Panc1 (cell line): Measurements from ENCODE around the gene NCOA4.

Experiments used
- POLR2AphosphoS5 ChIP-seq: IDR thresholded peaks from 2 replicates; pipeline ENCODE4 v1.6.1; 2012; ENCODE audit warnings: mild to moderate bottlenecking, low read depth, low read length, moderate library complexity
- TCF7L2 ChIP-seq: IDR thresholded peaks from 2 replicates; pipeline ENCODE4 v1.6.1; 2011; ENCODE audit warnings: mild to moderate bottlenecking, low read depth, low read length, inconsistent platforms
- TF ChIP-seq, protein P1 (sequence below): fragments of 450-650 bp; IDR thresholded peaks from 2 replicates; pipeline ENCODE4 v1.5.1; 2017; ENCODE audit warnings: mild to moderate bottlenecking
- TF ChIP-seq, protein P2 (sequence below), 2 experiments: IDR thresholded peaks; 2 replicates each; pipeline ENCODE4 v1.6.1; 2011 to 2012; ENCODE audit warnings: low read depth in 2 of 2, control low read depth in 1 of 2, low read length in 1 of 2, mild to moderate bottlenecking in 1 of 2, moderate library complexity in 1 of 2; ENCODE audit not compliant: insufficient read depth in 1 of 2

GRCh38 chr10:46001187-46001756 is 29.2 kb downstream of the NCOA4 start:
- no peak for TF ChIP-seq POLR2AphosphoS5
- TF ChIP-seq, protein P1, sequence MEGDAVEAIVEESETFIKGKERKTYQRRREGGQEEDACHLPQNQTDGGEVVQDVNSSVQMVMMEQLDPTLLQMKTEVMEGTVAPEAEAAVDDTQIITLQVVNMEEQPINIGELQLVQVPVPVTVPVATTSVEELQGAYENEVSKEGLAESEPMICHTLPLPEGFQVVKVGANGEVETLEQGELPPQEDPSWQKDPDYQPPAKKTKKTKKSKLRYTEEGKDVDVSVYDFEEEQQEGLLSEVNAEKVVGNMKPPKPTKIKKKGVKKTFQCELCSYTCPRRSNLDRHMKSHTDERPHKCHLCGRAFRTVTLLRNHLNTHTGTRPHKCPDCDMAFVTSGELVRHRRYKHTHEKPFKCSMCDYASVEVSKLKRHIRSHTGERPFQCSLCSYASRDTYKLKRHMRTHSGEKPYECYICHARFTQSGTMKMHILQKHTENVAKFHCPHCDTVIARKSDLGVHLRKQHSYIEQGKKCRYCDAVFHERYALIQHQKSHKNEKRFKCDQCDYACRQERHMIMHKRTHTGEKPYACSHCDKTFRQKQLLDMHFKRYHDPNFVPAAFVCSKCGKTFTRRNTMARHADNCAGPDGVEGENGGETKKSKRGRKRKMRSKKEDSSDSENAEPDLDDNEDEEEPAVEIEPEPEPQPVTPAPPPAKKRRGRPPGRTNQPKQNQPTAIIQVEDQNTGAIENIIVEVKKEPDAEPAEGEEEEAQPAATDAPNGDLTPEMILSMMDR: no peak
- no peak for TF ChIP-seq TCF7L2
- TF ChIP-seq, protein P2, sequence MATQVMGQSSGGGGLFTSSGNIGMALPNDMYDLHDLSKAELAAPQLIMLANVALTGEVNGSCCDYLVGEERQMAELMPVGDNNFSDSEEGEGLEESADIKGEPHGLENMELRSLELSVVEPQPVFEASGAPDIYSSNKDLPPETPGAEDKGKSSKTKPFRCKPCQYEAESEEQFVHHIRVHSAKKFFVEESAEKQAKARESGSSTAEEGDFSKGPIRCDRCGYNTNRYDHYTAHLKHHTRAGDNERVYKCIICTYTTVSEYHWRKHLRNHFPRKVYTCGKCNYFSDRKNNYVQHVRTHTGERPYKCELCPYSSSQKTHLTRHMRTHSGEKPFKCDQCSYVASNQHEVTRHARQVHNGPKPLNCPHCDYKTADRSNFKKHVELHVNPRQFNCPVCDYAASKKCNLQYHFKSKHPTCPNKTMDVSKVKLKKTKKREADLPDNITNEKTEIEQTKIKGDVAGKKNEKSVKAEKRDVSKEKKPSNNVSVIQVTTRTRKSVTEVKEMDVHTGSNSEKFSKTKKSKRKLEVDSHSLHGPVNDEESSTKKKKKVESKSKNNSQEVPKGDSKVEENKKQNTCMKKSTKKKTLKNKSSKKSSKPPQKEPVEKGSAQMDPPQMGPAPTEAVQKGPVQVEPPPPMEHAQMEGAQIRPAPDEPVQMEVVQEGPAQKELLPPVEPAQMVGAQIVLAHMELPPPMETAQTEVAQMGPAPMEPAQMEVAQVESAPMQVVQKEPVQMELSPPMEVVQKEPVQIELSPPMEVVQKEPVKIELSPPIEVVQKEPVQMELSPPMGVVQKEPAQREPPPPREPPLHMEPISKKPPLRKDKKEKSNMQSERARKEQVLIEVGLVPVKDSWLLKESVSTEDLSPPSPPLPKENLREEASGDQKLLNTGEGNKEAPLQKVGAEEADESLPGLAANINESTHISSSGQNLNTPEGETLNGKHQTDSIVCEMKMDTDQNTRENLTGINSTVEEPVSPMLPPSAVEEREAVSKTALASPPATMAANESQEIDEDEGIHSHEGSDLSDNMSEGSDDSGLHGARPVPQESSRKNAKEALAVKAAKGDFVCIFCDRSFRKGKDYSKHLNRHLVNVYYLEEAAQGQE (IDR thresholded peaks at IDR 0.05; ENCODE audit: insufficient read depth in 1 of 2, low read depth in 2 of 2, low read length in 1 of 2): no peak
